IMR-90 (cell line): ENCODE results near the gene RPUSD4. TPM values are rescaled to one million over a fixed set of nuclear protein-coding genes. Genes with fewer than 3 reads are reported as not detected.
A peak's percentile ranks its signal among the peaks of the same experiment; 100 is the strongest.

Source experiments
- ATAC-seq: fragments of 200-7000 bp; cut with Tn5 transposase; 2 replicates; pipeline ENCODE4 v1.9.1; 2020; ENCODE audit warnings: low read depth, mild to moderate bottlenecking, moderate library complexity
- BruUV-seq: library from RNA; stranded (reverse); fragments of 400-500 nt; replicated peaks from 2 replicates; lab custom pipeline; 2021; lab: Mats Ljungman, UMichigan
- CTCF ChIA-PET: fragments of 300-600 bp; formaldehyde crosslinking; extraction: SDS; loops from one replicate; lab custom pipeline; 2021; ENCODE audit warnings: antibody characterized with exemption; lab: Yijun Ruan, JAX
- POLR2A ChIA-PET: fragments of 300-600 bp; sonication (Branson Sonifier 250); formaldehyde crosslinking; loops from one replicate; lab custom pipeline; 2022; ENCODE audit warnings: antibody characterized with exemption; ENCODE audit not compliant: unreplicated experiment; lab: Charles Lee
- DNase-seq: peaks from one replicate; pipeline ENCODE4 v3.0.0; 2013
- H2AFZ ChIP-seq: replicated peaks from 2 replicates; pipeline ENCODE3; 2013; ENCODE audit warnings: low read length, mild to moderate bottlenecking; ENCODE audit not compliant: poor library complexity
- H2AK5ac ChIP-seq: 2 replicates; pipeline ENCODE4 v1.6.1; 2013; ENCODE audit warnings: low read depth, low read length, inconsistent platforms
- H2AK9ac ChIP-seq: replicated peaks from 2 replicates; pipeline ENCODE3; 2013; ENCODE audit warnings: mild to moderate bottlenecking, low read depth, low read length, moderate library complexity; ENCODE audit not compliant: poor library complexity
- H2BK120ac ChIP-seq: 2 replicates; pipeline ENCODE4 v1.6.1; 2013; ENCODE audit warnings: low read depth, low read length, inconsistent platforms
- H2BK15ac ChIP-seq: 3 replicates; pipeline ENCODE4 v1.6.1; 2013; ENCODE audit warnings: low read depth, low read length, inconsistent platforms
- H2BK20ac ChIP-seq: 2 replicates; pipeline ENCODE4 v1.6.1; 2013; ENCODE audit warnings: low read depth, mild to moderate bottlenecking, inconsistent platforms, low read length, moderate library complexity
- H2BK5ac ChIP-seq: 2 replicates; pipeline ENCODE4 v1.6.1; 2013; ENCODE audit warnings: mild to moderate bottlenecking, low read depth, low read length, inconsistent platforms; ENCODE audit not compliant: poor library complexity, severe bottlenecking
- H3K14ac ChIP-seq: replicated peaks from 2 replicates; pipeline ENCODE4 v1.6.1; 2013; ENCODE audit warnings: low read depth, low read length, inconsistent platforms
- H3K18ac ChIP-seq: 2 replicates; pipeline ENCODE4 v1.6.1; 2013; ENCODE audit warnings: low read depth, low read length, control low read depth
- H3K23ac ChIP-seq: 2 replicates; pipeline ENCODE4 v1.6.1; 2013; ENCODE audit warnings: low read depth, low read length, inconsistent platforms
- H3K27ac ChIP-seq: 2 replicates; pipeline ENCODE4 v1.5.1; 2013; ENCODE audit warnings: mild to moderate bottlenecking, control low read depth, low read length; ENCODE audit not compliant: insufficient read depth
- H3K27me3 ChIP-seq: 2 replicates; pipeline ENCODE4 v1.6.1; 2013; ENCODE audit warnings: low read length; ENCODE audit not compliant: control insufficient read depth, insufficient read depth
- H3K36me3 ChIP-seq: 2 replicates; pipeline ENCODE4 v1.6.1; 2013; ENCODE audit warnings: low read length, mixed read lengths; ENCODE audit not compliant: control insufficient read depth, insufficient read depth
- H3K4ac ChIP-seq: 2 replicates; pipeline ENCODE4 v1.6.1; 2013; ENCODE audit warnings: low read depth, low read length, inconsistent platforms
- H3K4me1 ChIP-seq: 2 replicates; pipeline ENCODE4 v1.6.1; 2013; ENCODE audit warnings: low read length, mixed read lengths; ENCODE audit not compliant: control insufficient read depth, insufficient read depth
- H3K4me2 ChIP-seq: 2 replicates; pipeline ENCODE4 v1.6.1; 2013; ENCODE audit warnings: low read depth, mild to moderate bottlenecking, control low read depth, low read length, moderate library complexity
- H3K4me3 ChIP-seq: 2 replicates; pipeline ENCODE4 v1.5.1; 2013; ENCODE audit warnings: low read depth, mild to moderate bottlenecking, control low read depth, low read length, moderate library complexity; ENCODE audit not compliant: insufficient read depth
- H3K56ac ChIP-seq: 2 replicates; pipeline ENCODE4 v1.6.1; 2013; ENCODE audit warnings: low read length, inconsistent platforms; ENCODE audit not compliant: insufficient read depth; ENCODE audit errors: extremely low read depth
- H3K79me1 ChIP-seq, 2 experiments: 2 replicates each; pipeline ENCODE4 v1.6.1; 2013; ENCODE audit warnings: low read length in 2 of 2, inconsistent platforms in 1 of 2, low read depth in 1 of 2
- H3K9ac ChIP-seq: 2 replicates; pipeline ENCODE4 v1.6.1; 2013; ENCODE audit warnings: low read depth, low read length, control low read depth
- H3K9me1 ChIP-seq: 2 replicates; pipeline ENCODE4 v1.6.1; 2013; ENCODE audit warnings: low read length, inconsistent platforms; ENCODE audit not compliant: insufficient read depth
- H3K9me3 ChIP-seq: 2 replicates; pipeline ENCODE4 v1.6.1; 2013; ENCODE audit warnings: low read length; ENCODE audit not compliant: control insufficient read depth, insufficient read depth
- H4K20me1 ChIP-seq: 2 replicates; pipeline ENCODE4 v1.6.1; 2013; ENCODE audit warnings: low read length, inconsistent platforms; ENCODE audit not compliant: insufficient read depth
- H4K5ac ChIP-seq: 2 replicates; pipeline ENCODE4 v1.6.1; 2013; ENCODE audit warnings: mild to moderate bottlenecking, low read depth, low read length, control low read depth
- H4K8ac ChIP-seq, 2 experiments: 2 replicates each; pipeline ENCODE4 v1.6.1; 2013; ENCODE audit warnings: low read depth in 2 of 2, low read length in 2 of 2, control low read depth in 1 of 2, inconsistent platforms in 1 of 2
- H4K91ac ChIP-seq: 2 replicates; pipeline ENCODE4 v1.6.1; 2013; ENCODE audit warnings: low read depth, low read length, inconsistent platforms; ENCODE audit not compliant: insufficient read depth
- CEBPB ChIP-seq: IDR thresholded peaks from 2 replicates; pipeline ENCODE4 v1.6.1; 2012; ENCODE audit warnings: low read depth, low read length, improper control_type of control experiment
- FOS ChIP-seq: fragments of 150-350 bp; IDR thresholded peaks from 2 replicates; pipeline ENCODE4 v1.6.1; 2016; ENCODE audit warnings: low read depth, low read length
- MAZ ChIP-seq: IDR thresholded peaks from 2 replicates; pipeline ENCODE4 v1.6.1; 2012; ENCODE audit warnings: low read depth, mild to moderate bottlenecking, low read length, improper control_type of control experiment, moderate library complexity, borderline replicate concordance
- NFE2L2 ChIP-seq: fragments of 150-350 bp; IDR thresholded peaks from 2 replicates; pipeline ENCODE4 v1.6.1; 2016; ENCODE audit warnings: low read depth, mild to moderate bottlenecking, low read length
- SMC3 ChIP-seq: fragments of 150-350 bp; IDR thresholded peaks from 2 replicates; pipeline ENCODE4 v1.6.1; 2016; ENCODE audit warnings: low read depth, mild to moderate bottlenecking, antibody characterized with exemption, low read length, moderate library complexity
- WGBS, 2 experiments: methylation state at CpG; one replicate each; pipeline versions ENCODE4 v1.1.5 to v1.1.7; 2013; ENCODE audit warnings: missing lambda C conversion rate in 2 of 2; ENCODE audit not compliant: insufficient read length in 1 of 2; ENCODE audit errors: extremely low coverage in 2 of 2; 5-methylcytosine and 5-hydroxymethylcytosine counted together
- dilution Hi-C: fragments of 300-500 bp; cut with HindIII; formaldehyde crosslinking; loops from one replicate; pipeline ENCODE4 v1.14.3; 2018; ENCODE audit warnings: low sequenced_read_pairs; ENCODE audit not compliant: unreplicated experiment
- in situ Hi-C: fragments of 300-500 bp; cut with MboI; formaldehyde crosslinking; loops from 3 replicates; pipeline ENCODE4 v1.14.3; 2019; ENCODE audit warnings: low sequenced_read_pairs, inconsistent platforms, mixed read lengths
- intact Hi-C: fragments of 100-400 bp; cut with micrococcal nuclease; formaldehyde crosslinking; loops from 2 replicates; pipeline ENCODE4 v1.10.0; 2022
- polyA plus RNA-seq, 3 experiments: library from polyadenylated mRNA; depleted of rRNA; stranded (reverse); fragments of >200 nt; gene quantifications; 2 replicates each; pipeline ENCODE4 v1.2.3, GENCODE V29; 2012; ENCODE audit warnings: low replicate concordance in 1 of 3
- total RNA-seq: library from RNA; depleted of rRNA; stranded (reverse); fragments of >200 nt; gene quantifications from 2 replicates; pipeline ENCODE4 v1.2.3, GENCODE V29; 2012
- TF ChIP-seq, protein P1 (sequence below): conservative IDR thresholded peaks from 2 replicates; pipeline ENCODE4 v1.5.1; 2012; ENCODE audit warnings: mild to moderate bottlenecking, low read depth, low read length, improper control_type of control experiment

RPUSD4 gene
- total and polyA plus RNA-seq, 2 of the 4 experiments (the other 2 are of a cell fraction), result 22.1 to 30.6 TPM

GRCh38 chr11:126164781-126165180 is 46.7 kb downstream of the RPUSD4 start:
- Histone ChIP-seq H3K4ac (no peak overlapping the region), H3K79me1 (no peaks in the 10 kb centered on the region), H2BK5ac (no peak overlapping the region), H3K4me1 (peaks cover 10% of the 10 kb centered on the region), H3K14ac (no peak overlapping the region), H4K20me1 (no peaks in the 10 kb centered on the region), H3K9me1 (no peaks in the 10 kb centered on the region; the same call in 1 of the 2 replicates), H3K27ac (no peak overlapping the region), H3K4me2 (no peak overlapping the region), H4K8ac (no peak overlapping the region), H3K56ac (no peak overlapping the region), H2AK5ac (no peak overlapping the region), H3K9me3 (no peaks in the 10 kb centered on the region), H2BK15ac (0 out of 3 replicates have a peak overlapping the region, but pooled peaks have one; percentile 6), H3K23ac (no peak overlapping the region), H2AK9ac (no peak overlapping the region), H3K18ac (no peak overlapping the region), H3K9ac (no peak overlapping the region), H4K91ac (no peak overlapping the region), H4K5ac (no peak overlapping the region), H3K4me3 (no peak overlapping the region), H2BK120ac (no peak overlapping the region), H3K27me3 (peaks cover 25% of the 10 kb centered on the region), H2AFZ (no peak overlapping the region), H2BK20ac (no peak overlapping the region), H3K36me3 (no peaks in the 10 kb centered on the region)
- DNase-seq (no peak), ATAC-seq (no peak)
- ChIA-PET CTCF (no interaction called here), POLR2A (no interaction called here)
- in situ Hi-C loops (no loop called here), dilution Hi-C loops (no loop called here), intact Hi-C loops (no loop called here)
- BruUV-seq, result no TSS peak
- TF ChIP-seq CEBPB (no peak), SMC3 (no peak), NFE2L2 (no peak), FOS (no peak), MAZ (no peak)
- TF ChIP-seq, protein P1, sequence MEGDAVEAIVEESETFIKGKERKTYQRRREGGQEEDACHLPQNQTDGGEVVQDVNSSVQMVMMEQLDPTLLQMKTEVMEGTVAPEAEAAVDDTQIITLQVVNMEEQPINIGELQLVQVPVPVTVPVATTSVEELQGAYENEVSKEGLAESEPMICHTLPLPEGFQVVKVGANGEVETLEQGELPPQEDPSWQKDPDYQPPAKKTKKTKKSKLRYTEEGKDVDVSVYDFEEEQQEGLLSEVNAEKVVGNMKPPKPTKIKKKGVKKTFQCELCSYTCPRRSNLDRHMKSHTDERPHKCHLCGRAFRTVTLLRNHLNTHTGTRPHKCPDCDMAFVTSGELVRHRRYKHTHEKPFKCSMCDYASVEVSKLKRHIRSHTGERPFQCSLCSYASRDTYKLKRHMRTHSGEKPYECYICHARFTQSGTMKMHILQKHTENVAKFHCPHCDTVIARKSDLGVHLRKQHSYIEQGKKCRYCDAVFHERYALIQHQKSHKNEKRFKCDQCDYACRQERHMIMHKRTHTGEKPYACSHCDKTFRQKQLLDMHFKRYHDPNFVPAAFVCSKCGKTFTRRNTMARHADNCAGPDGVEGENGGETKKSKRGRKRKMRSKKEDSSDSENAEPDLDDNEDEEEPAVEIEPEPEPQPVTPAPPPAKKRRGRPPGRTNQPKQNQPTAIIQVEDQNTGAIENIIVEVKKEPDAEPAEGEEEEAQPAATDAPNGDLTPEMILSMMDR, result no peak
- no CpG with 5 or more reads among the region's 8 CpGs for WGBS, 2 experiments
